Astrocyte (in vitro differentiated cells and primary cell): ENCODE results near the gene AIF1.

Experiments used
- EZH2 ChIP-seq: IDR thresholded peaks from 2 replicates; pipeline ENCODE4 v1.6.1; 2012; ENCODE audit warnings: mild to moderate bottlenecking, low read length, inconsistent platforms; ENCODE audit not compliant: insufficient read depth
- TF ChIP-seq, protein P1 (sequence below): IDR thresholded peaks from 2 replicates; pipeline ENCODE4 v1.5.1; 2011; ENCODE audit warnings: low read depth, mild to moderate bottlenecking, inconsistent platforms, low read length, moderate library complexity; ENCODE audit not compliant: insufficient read depth

DNA sequence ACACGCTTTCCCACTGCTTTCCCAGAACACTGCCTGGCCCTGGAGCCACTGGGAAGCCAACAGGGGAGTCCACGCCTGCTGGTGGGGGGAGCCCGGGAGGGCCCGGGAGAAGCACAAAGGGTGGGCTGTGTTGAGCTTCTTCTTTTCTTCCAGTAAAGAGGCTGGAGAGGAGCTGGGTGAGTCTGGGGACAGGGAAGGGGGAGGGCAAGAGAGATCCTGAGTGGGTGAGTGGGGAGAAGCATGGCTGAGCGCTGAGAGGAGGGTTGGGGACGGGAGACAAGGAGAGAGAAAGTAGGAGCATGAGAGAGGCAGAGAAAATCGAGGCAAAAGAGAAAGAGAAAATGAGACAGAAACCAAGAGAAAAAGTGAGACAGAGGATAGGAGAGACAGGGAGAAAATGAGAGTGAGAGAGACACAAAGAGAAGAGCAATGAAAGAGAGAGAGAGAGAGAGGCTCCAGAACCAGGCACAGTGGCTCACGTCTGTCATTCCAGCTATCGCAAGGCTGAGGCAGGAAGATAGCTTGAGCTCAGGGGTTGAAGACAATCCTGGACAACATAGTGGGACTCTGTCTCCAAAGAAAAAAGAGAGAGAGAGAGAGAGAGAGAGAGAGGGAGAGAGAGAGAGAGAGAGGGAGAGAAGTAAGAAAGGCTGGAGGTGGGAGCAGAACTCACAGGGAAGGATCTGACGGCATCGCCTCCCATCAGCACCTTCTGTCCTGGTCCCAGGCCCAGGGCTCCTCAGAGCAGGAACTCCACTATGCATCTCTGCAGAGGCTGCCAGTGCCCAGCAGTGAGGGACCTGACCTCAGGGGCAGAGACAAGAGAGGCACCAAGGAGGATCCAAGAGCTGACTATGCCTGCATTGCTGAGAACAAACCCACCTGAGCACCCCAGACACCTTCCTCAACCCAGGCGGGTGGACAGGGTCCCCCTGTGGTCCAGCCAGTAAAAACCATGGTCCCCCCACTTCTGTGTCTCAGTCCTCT, 26.9 kb upstream of the AIF1 start:
- TF ChIP-seq, protein P1, sequence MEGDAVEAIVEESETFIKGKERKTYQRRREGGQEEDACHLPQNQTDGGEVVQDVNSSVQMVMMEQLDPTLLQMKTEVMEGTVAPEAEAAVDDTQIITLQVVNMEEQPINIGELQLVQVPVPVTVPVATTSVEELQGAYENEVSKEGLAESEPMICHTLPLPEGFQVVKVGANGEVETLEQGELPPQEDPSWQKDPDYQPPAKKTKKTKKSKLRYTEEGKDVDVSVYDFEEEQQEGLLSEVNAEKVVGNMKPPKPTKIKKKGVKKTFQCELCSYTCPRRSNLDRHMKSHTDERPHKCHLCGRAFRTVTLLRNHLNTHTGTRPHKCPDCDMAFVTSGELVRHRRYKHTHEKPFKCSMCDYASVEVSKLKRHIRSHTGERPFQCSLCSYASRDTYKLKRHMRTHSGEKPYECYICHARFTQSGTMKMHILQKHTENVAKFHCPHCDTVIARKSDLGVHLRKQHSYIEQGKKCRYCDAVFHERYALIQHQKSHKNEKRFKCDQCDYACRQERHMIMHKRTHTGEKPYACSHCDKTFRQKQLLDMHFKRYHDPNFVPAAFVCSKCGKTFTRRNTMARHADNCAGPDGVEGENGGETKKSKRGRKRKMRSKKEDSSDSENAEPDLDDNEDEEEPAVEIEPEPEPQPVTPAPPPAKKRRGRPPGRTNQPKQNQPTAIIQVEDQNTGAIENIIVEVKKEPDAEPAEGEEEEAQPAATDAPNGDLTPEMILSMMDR: no peak
- TF ChIP-seq EZH2: no peak
